ENCODE measurements around the gene PRKAG1.

GRCh38 chr12:49017891-49018260 lies 700 bp downstream of the PRKAG1 start:
- TF ChIP-seq YY1 (IDR thresholded peaks at IDR 0.05; ENCODE audit: insufficient read depth, insufficient read length) = no peak
- no peak for TF ChIP-seq ZNF274 (IDR thresholded peaks at IDR 0.05; ENCODE audit: low read depth, low read length)
